ENCODE data around the gene PSMB5.
A peak's percentile ranks its signal among the peaks of the same experiment; 100 is the strongest.

Gene PSMB5

DNA sequence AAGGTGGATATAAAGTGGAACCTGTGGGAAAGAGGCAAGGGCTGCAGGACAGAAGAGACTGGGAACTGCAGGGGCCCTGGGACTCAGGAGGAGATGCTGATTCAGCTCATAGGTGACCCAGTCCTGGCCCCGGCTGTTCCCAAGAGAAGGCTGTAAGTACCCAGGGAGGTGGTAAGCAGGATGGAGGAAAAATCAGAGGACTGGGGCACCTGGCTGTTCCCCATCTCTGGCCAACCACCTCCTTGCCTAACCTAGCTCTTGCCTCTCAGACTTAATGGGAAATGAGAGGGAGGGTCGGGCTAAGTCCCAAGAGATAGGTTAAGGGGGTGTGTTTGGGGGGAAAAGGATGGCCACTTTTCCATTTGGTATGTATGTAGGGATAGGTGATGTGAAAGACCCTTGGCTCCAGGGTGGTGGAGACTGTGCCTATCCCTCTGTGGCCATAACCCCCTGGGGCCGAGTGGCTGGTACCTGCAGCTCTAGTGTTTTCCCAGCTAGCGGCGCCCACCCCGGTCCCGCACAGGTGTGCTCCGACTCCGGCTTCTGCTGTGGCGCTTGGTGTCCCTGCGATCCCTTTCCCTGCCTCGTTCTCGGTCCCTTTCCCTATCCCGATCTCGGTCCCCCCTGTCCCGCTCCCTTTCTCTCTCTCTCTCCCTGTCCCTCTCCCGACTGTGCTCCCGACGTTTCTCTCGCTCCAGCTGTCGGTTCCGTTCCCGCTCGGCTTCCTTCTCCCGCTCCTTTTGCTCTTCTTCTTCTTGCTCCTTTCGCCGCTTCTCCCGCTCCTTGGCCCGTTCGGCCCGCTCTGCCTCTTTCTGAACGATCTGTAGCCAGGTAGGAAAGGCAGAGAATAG lies 24.2 kb upstream of the PSMB5 start:
- DNase-seq (ENCODE audit: low read depth) = no peak

DNA sequence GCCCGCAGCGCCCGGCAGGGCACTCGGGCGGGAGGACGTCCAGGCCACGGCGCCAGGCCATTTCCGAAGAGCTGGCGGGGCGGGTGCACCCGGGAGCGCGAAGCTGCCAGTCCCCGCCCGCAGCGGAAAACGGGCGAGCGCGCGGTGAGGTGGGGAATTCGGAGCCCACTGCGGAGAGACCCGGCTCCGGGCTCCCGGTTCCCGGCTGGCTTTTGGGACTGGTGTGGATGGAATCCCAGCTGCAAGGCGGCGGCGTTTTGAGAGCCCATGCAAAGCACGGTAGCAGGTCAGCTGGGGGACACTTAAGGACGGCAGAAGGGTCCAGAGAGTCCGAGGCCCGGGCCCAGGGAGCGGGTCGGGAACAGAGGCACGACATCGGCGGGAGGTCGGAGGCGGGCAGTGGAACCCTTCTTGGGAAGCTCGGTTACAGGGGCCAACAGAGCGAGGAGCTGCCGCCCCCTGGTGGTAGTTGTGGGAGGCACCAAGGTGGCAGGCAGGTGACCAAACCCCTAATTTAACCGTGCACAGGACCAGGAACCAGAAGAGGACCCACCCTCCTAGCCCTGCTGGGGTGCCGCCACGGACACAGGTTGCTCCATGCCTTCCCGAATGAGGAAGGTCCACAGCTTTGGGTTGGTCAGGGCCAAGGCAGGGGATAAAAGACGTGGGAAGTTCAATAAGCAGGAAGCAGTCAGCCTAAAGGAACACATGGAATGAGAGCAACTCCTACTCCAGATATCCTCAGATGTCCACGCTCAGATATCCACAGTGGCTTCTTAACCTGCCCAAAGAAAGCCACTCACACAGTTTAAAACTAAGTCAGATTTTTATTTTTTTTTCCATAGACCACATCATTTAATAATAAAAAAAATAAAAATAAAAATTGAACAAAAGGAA lies 23.3 kb upstream of the PSMB5 start:
- DNase-seq (ENCODE audit: low read depth) = peak; percentile 77

DNA sequence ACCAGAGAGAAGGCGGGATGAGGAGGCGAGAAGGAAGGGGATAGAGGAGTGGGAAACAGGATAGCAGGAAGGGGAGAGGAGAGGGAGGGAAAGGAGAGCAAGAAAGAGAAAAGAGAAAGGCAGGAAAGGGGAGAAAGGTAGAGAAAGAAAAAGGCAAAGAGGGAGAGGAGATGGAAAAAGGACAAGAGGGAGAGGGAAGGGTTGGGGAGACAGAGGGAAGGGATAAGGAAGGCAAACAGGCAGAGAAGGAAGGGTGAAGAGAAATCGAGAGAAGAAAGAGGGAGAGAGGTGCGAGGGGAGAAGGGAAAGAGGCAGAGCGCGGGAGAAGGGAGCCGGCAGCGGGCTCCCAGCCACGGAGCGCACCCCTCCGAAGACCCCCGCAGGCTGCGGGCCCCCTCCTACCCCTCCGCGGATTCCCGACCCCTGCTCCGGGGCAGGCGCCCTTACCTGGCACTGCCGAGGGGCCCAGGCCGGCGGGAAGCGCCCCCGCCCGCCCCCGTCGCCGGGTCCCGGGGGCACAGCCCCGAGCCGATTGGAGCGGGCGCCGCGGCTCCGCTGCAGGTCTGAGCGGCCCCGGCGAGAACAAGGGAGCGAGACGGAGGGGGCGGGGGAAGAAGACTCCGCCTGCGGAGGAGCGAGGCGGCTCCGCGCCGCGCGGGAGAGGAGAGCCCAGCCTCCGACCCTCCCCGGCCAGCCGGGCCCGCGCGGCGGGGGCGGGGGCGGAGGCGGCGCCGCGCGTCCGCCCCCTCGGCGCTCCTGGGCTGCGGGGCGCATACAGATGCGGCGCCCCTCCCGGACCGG lies 22.5 kb upstream of the PSMB5 start, which contains the start of gene CDH24:
TSS of gene CDH24 (minus strand) at position 565 of the 801 bp plus-strand sequence. CDS start 1,787 bp downstream, outside the sequence.
- peak; percentile 66 for DNase-seq (ENCODE audit: low read depth)

- peak; percentile 62 for DNase-seq (ENCODE audit: low read depth)
These were observed 21.6 kb upstream of the PSMB5 start for GRCh38 chr14:23056145-23056955.

DNA sequence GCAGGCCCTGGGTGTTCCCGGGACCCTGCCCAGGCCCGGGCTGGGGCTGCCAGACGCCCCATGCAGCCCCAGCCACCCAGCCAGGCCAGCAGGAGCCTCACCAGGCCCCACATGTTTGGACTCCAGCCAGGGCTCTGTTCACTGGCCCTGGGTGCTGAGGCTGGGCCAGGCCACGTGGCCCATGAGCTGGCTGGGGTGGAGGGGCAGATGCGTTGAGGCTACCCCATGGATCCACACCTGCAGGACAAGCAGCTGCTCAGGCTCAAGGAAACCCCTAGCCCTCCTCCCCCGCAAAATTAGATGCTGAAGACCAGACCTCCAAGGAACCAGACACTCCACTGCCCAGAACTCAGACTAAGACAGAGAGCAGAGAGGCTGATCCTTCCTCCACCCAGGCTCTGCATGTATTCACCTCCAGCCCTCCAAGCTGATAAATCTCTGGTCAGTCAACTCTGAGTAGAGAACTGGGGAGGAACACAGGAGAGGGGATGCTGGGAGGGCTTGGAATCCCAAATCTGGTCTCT lies 21.0 kb upstream of the PSMB5 start:
- DNase-seq (ENCODE audit: low read depth) = no peak

DNA sequence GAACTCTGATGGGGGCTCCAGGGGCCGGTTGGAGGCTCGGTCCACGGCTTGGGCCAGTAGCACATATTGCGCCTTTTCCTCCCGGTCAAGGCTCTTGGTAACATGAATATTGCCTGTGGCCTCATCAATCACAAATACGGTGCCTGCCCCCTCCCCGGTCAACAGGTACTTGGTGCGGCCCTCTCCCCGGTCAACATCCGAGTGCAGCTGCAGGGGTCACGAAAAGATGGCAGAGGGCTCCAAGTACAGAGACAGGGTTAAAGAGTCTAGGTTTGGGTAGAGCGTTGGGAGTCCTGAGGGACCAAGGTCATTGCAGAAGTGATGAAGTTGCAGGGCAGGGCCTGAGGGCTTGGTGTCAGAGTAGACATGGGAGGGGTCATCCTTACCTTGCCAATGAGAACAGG lies 20.4 kb upstream of the PSMB5 start:
- DNase-seq (ENCODE audit: low read depth) = no peak

DNA sequence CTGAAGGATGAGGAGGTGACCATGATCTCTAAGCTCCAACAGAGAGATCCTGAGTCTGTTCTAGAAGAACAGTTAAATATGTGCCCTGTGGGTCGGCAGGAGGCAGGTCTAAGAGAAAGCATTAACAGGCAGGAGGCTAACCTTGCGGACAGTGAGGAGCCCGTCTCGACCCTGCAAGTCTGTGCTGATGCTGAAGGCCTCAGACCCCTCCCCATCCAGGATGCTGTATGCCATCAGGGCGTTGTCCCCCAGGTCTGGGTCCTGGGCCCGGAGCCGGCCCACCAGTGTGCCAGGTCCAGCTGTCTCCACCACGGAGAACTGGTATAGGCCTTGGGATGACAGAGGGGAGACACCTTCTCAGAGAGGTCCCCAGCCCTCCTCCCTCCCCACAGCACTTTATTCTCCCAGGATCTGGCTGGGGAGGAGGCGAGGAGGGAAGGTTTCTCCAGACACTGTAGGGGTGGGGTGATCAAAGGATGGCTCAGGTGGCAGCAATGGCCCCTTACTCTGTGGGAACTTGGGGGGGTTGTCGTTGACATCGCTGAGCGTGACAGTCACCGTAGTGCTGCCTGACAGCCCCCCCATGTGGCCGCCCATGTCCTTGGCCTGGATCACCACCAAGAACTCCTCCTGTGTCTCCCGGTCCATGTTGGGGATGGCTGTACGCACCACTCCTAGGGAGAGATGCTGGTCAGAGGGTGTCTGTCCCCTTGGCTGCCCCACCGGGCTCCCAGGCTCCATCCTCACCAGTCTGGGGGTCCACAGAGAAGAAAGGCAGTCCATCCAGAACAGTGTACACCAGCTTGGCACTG lies 19.5 kb upstream of the PSMB5 start:
- no peak for DNase-seq (ENCODE audit: low read depth)

- DNase-seq (ENCODE audit: low read depth) = no peak
These were observed 18.7 kb upstream of the PSMB5 start for GRCh38 chr14:23053426-23053825.

DNA sequence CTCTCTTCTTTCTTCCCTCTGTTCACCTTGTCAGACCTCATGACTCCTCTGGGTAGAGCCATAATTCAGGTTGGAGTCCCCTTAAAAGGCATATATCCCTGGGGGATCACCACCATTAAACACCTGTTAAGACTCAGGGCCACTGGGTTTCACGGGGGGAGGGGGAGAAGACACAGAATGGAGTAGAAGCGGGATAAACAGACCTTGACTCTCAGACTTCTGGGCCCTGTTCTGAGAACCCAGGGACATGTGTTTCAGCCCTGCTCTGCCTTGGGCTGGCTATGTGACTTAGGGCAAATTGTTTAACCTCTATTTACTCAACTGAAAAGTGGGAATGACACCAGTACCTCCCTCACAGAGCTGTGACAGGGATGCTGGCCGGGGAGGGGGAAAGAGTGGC lies 18.0 kb upstream of the PSMB5 start:
- no peak for DNase-seq (ENCODE audit: low read depth)

- DNase-seq (ENCODE audit: low read depth) = no peak
These were observed 17.5 kb upstream of the PSMB5 start for GRCh38 chr14:23052182-23052623.

- DNase-seq (ENCODE audit: low read depth) = no peak
These were observed 16.7 kb upstream of the PSMB5 start for GRCh38 chr14:23051141-23052057.

GRCh38 chr14:23049011-23049410 lies 14.3 kb upstream of the PSMB5 start:
- DNase-seq (ENCODE audit: low read depth) = no peak

DNA sequence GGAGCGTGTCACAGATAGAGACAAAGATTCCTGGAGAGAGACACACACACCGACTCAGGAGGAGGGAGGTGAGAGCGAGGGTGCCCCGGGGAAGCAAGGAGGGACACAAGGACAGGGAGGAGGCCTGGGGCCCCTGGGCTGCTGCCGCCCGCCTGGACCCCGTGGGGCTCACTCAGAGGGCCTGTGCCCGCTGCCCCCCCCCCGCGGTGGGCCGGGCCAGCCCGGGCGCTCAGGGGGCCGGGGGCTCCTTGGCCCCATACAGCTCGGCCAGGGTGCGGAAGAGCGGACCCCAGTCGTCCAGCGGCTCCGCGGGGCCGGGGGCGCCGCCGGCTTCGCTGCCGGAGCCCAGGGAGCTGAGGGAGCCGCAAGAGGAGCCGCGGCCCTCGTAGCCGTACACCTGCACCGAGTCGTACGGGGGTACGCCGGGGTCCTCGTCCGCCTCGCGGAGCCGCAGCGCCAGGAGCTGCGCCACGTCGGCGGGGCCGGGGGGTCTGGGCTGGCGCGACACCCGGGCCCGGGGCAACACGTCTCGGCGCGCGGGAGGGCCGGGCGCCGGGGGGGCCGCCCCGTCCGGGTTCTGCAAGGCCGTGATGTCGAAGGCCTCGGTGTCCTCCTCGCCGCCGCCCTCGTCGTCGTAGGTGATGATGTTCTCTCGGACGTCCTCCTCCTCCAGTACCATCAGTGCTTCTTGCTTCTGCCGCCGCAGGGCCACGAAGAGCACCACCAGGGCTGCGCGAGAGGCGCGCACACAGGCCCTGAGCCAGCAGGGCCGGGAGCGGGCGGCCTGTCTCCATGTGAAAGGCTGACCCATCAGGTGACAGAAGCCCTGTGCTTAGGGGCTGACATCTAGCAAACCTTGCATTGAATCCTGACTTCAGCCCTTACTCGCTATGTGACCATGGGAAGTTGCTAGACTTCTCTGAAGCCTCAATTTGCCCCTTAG lies 13.3 kb upstream of the PSMB5 start:
- DNase-seq (ENCODE audit: low read depth) = no peak

DNA sequence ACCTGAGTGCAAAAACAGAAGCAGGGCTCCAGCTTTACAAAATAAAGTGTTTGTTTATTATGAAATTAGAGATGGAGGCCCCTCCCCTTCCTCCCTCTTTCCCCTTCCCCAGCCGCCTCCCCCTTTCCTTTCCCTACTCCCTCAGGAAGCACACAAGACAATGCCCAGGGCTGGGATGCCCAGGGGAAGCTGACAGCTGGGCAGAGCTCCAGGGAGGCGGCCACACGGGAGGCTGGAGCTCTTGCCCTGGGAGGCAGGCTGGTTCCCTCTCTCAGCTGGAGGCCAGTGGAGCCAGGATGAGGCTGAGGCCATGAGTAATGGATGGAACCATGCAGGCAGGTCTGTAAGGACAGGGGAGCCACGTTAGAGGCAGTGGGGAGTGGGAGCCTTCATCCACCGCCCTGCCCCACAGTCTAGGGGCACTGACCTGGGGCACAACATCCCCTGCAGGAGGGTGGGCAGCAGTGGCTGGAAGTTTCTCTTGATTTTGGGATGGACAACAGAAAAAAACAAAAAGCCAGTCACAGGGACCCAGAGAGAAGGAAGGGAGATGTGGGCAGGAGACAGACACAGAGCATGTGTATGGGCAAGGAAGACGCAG lies 12.4 kb upstream of the PSMB5 start:
- no peak for DNase-seq (ENCODE audit: low read depth)

- DNase-seq (ENCODE audit: low read depth) = no peak
These were observed 11.0 kb upstream of the PSMB5 start for GRCh38 chr14:23045419-23046357.

DNA sequence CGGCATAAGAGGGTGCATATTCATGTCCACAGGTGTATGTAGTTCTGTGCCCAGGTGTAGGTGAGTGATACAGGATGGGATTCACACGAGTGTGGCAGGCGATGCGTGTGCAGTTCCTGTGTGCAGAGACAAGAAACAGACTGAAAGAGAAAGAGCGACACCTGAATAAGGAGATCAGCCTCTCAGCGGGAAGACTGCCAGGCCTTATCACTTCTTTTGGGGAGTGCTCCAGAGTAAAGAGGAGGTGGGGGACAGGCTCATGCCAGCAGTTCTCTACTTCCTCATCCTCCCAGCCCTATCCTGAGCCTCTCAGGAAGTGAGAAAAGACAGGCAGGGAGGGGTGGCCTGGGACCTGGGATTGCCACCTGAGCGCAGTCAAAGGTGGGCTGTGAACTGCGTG lies 10.1 kb upstream of the PSMB5 start:
- no peak for DNase-seq (ENCODE audit: low read depth)
